GM18519 (cell line): ENCODE measurements around the gene SFXN2.
"Not testable (repeated sequence)": the region's sequence is repeated elsewhere in the genome, so short reads cannot be mapped to it uniquely, and the experiment has no call there.

Source experiments
- ATAC-seq: cut with Tn5 transposase; IDR thresholded peaks from one replicate; pipeline ENCODE4 v1.9.1; 2021; ENCODE audit warnings: mild to moderate bottlenecking, moderate library complexity; ENCODE audit not compliant: unreplicated experiment, low FRiP score

The SFXN2 gene

GRCh38 chr10:102714621-102715455 is at the start of gene SFXN2:
Gene SFXN2, plus strand, starts transcription at chr10:102714636. Its CDS starts 12,001 bp downstream, at chr10:102726637.
- ATAC-seq: no peak

- ATAC-seq: no peak
These were observed 48.4 kb upstream of the SFXN2 start for GRCh38 chr10:102665904-102666509.

GRCh38 chr10:102667411-102667810 is 47.0 kb upstream of the SFXN2 start:
- ATAC-seq: not testable (repeated sequence)

- no peak for ATAC-seq
These were observed 45.9 kb upstream of the SFXN2 start for GRCh38 chr10:102668326-102669107.

GRCh38 chr10:102669206-102670064 is 45.0 kb upstream of the SFXN2 start:
- ATAC-seq: no peak

GRCh38 chr10:102670065-102670670 is 44.3 kb upstream of the SFXN2 start:
- no peak for ATAC-seq

GRCh38 chr10:102670871-102671434 is 43.5 kb upstream of the SFXN2 start:
- no peak for ATAC-seq

GRCh38 chr10:102673236-102673818 is 41.1 kb upstream of the SFXN2 start:
- no peak for ATAC-seq

GRCh38 chr10:102673819-102674511 is 40.5 kb upstream of the SFXN2 start:
- no peak for ATAC-seq

- ATAC-seq: no peak
These were observed 39.9 kb upstream of the SFXN2 start for GRCh38 chr10:102674566-102674965.

GRCh38 chr10:102675011-102675665 is 39.3 kb upstream of the SFXN2 start:
- ATAC-seq: no peak

GRCh38 chr10:102675666-102676533 is 38.5 kb upstream of the SFXN2 start:
- no peak for ATAC-seq

- ATAC-seq: no peak
These were observed 37.7 kb upstream of the SFXN2 start for GRCh38 chr10:102676534-102677315.

- ATAC-seq: no peak
These were observed 36.9 kb upstream of the SFXN2 start for GRCh38 chr10:102677331-102678067.

- ATAC-seq: no peak
These were observed 36.4 kb upstream of the SFXN2 start for GRCh38 chr10:102678068-102678400.

GRCh38 chr10:102678842-102679289 is 35.6 kb upstream of the SFXN2 start:
- ATAC-seq: no peak
